Colon (tissue), 2 donors: ENCODE data around the gene RDH8.

Source experiments
- FAIRE-seq: peaks from 2 replicates; lab custom pipeline; 2012; peaks lifted over from hg19 to GRCh38; lab: Jason Lieb, UNC
- donor health status: control.
- donor health status: control.

RDH8 gene, protein sequence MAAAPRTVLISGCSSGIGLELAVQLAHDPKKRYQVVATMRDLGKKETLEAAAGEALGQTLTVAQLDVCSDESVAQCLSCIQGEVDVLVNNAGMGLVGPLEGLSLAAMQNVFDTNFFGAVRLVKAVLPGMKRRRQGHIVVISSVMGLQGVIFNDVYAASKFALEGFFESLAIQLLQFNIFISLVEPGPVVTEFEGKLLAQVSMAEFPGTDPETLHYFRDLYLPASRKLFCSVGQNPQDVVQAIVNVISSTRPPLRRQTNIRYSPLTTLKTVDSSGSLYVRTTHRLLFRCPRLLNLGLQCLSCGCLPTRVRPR

DNA sequence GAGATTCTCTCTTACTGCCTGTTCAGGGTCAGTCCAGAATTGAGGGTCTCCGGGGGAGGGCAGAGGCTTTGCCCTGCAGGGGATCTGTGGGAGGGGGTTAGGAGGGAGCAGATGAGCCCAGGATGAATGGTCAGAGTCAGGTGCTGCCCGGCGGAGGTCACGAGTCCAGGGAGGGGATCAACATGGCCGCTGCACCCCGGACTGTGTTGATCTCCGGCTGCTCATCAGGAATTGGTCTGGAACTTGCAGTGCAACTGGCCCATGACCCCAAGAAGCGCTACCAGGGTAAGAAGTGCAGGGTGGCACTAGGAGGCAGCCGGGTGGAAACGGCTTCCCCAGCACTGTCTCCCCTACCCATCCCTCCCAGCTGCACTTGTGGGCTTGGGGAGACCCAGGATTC is at the start of gene RDH8:
Gene RDH8, plus strand, starts transcription at position 168 of the 400 bp plus-strand sequence. Its CDS starts 15 bp downstream, at position 183.
- no peak for FAIRE-seq

DNA sequence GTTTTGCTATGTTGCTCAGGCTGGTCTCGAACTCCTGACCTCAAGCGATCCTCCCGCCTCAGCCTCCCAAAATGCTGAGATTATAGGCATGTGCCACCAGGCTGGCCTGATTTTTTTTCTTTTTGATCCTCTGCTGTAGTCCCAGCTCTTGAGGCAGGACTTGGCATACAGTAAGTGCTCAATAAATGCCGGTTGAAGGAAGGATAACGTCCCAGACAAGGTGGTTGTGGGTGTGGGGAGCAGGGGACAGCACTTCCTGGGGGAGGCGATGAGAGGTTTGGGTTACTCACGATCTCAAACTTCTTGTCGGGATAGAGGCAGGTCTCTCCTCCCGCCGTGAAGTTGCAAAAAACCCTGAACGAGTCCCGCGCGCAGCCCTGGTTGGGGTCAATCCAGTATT is 47.3 kb upstream of the RDH8 start:
- no peak for FAIRE-seq

DNA sequence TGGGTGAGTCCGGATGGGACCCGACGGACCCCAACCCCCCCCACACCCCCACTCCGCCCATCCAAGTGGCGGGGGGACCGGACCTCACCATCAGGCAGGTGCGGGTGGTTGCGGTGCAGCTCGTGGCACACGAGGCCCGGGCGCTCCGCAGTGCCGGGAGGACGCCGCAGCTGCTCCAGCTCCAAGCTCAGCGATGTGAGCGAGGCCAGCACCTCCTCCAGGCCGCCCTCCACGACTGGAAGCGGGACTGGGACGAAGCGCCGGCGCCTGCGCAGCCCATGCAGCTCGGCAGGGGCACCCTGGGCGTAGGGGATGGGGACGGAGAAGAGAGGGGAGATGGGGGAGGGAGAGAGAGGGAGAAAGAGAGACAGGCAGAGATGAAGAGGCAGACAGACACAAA is 46.8 kb upstream of the RDH8 start:
- FAIRE-seq: no peak

GRCh38 chr19:9967326-9967725 is 46.0 kb upstream of the RDH8 start:
- no peak for FAIRE-seq

GRCh38 chr19:9968820-9969687 is 44.2 kb upstream of the RDH8 start:
- FAIRE-seq: no peak

DNA sequence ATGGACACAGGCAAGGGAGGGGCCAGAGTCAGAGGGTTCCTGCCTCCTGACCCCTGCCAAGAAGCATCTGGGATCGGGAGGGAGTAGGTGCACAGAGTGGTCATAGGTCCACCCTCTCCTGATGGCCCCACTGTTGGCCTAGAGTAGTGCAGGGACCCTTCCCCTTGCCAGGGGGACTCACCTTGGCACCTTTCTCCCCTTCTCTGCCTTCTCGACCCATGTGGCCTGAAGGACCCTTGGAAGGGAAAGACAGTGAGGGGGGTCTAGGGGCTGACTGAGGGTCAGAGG is 43.7 kb upstream of the RDH8 start:
- FAIRE-seq: no peak

- no peak for FAIRE-seq
Observed at GRCh38 chr19:9970481-9970880, 42.8 kb upstream of the RDH8 start.

DNA sequence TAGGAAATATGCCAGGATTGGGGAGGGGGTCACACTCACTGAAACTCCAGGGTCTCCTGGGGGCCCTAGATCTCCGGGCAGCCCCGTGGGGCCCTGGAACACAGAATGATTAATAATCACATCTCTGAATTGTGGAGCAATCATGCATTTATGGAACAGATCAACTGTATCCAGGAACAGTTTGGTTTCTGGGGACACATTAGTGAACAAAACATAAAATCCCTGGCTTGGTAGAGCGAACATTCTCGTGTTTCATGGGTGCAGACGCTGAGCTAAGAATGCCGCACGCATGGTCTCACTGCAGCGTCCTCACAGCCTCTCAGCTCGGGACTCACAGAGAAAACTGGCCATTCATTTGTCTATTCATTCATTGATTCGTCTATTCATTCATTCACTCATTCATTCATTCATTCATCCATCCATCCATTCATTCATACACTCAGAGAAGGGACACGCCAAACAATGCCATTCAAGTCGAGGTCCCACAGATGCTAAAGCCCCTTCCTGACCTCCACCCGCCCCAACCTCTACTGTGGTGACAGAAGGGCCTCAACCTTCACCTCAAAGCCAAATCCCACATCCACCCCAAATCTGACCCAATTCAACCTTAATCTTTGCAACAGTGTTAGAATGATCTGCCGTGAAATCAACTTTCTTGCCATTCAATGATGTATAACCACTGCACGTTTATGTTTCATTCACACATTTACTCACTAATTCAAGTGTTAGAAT is 42.0 kb upstream of the RDH8 start:
- no peak for FAIRE-seq

- no peak for FAIRE-seq
Observed at GRCh38 chr19:9972103-9972502, 41.2 kb upstream of the RDH8 start.

GRCh38 chr19:9981406-9982260 is 31.6 kb upstream of the RDH8 start:
- FAIRE-seq: no peak

- no peak for FAIRE-seq
Observed at GRCh38 chr19:9986787-9987281, 26.4 kb upstream of the RDH8 start.

GRCh38 chr19:9989504-9989903 is 23.8 kb upstream of the RDH8 start:
- FAIRE-seq: no peak

DNA sequence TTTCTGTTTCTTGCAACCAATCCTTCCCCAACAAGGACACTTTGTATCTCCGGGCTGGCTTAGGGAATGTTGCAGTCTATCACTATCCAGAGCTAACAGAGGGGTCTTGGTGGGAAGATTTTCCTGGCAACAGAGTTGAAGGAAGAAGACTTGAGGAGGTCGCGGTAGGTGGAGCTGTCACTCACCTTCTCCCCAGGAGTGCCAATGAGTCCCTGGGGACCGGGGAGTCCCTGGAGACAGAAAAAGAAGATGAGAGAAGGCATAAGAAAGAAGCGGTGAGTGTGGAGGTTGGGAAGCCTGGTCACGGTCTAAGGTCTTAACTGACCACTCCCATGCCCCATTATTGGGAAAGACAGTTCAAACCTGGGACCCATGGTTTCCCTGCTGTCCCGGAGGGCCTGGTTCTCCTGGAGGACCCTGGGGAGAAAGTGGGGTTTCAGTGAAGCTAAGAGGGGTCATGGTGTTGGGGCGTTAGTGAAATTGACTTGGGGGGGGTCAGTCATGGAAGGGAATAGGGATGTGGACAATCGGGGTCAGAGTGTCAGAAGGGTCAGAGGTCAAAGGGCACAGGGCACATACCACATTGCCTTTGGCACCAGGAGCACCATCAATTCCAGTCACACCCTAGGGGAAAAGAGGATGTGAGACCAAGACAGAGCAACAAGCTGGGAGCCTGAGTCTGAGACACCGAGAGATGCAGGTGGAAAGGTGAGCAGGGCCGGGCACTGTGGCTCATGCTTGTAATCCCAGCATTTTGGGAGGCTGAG is 21.7 kb upstream of the RDH8 start:
- FAIRE-seq: no peak

- FAIRE-seq: no peak
Observed at GRCh38 chr19:9995084-9995483, 18.2 kb upstream of the RDH8 start.

DNA sequence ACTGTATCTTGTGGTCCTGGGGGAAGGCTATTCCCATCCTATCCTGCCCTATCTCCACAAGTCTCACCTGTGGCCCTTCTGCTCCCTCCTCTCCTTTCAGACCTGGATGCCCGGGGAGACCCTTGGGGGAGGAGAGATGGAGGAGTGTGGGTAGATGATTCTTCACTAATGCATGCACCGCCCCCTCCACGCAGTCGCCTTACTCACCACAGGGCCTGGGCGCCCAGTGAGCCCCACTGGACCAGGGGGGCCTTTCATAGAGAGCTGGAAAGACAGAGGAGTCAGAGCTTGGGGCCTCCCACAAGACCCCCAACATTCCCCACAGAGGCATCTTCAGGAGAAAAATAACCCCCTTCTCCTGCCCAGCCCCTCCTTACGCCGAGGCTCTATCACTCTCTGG is 17.3 kb upstream of the RDH8 start:
- FAIRE-seq: no peak

DNA sequence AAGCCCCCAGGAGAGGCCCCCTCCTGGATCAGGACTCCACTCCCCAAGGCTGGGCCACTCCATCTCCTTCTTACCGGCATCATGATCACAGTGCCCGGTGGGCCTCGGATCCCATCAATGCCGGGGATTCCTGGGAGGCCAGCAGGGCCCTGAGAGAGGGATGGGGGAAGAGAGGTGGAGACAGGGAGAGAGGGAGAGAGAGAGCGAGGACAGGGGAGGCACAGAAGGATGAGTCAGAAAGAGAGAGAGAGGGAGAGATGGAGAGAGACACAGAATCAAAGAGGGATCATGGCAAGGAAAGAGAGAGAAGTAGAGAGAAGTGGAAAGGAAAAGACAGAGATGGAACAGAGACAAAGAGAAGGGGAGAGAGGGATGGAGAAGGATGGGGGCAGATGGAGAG is 16.7 kb upstream of the RDH8 start:
- FAIRE-seq: no peak

DNA sequence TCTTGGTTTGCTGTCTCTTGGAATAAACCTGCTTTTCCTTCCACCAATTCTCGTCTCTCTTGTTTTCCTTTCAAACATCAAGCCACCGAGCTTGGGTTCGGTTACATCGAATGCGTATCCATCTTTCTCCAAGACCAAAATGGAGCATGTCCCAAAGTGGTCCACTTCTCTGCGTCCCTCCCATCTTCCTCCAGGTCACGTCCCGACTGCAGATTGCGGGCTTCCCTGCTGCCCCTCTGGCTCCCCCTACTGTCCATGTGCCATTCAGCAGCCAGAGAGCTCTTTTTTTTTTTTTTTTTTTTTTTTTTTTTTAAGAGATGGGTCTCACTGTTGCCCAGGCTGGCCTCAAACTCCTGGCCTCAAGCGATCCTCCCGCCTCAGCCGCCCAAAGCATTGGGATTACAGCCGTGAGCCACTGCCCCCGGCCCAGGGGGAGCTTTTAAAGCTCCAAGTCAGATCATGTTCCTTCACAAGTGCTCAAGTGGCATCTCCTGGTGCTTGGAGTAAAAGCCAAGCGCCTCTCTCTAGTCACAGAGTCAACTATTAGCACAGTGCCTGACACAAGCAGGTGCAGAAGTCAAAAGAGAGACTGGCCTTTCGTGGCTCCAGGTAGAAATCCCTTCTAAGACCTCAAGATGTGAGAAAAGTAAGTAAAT is 13.0 kb upstream of the RDH8 start:
- FAIRE-seq: no peak

GRCh38 chr19:10001899-10002298 is 11.4 kb upstream of the RDH8 start:
- no peak for FAIRE-seq

DNA sequence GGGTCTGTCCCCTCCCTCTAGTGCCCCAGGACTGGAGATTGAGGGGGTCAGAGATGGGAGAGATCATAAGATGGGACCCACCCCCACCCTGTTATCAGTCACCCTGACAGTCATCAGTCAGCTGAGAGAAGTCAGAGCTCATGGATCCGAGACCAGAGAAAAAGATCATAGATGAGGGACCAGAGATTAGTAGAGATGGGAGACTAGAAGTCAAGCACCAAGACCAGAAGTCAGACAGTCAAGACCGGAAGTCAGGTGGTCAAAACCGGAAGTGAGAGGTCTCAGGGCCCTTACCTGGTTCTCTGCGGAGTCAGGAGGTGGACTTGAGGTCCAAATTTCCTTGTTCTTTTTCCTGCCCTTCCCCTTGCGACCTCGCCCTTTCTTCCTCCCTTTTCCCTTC is 10.0 kb upstream of the RDH8 start:
- no peak for FAIRE-seq

GRCh38 chr19:10004617-10005016 is 8.7 kb upstream of the RDH8 start:
- FAIRE-seq: no peak
